ENCODE data around the gene CRIM1.

Gene CRIM1

GRCh38 chr2:36541891-36542595, 186.5 kb downstream of the CRIM1 start:
- Histone ChIP-seq H3K4me3 (ENCODE audit: low read depth in 1 of 2, low read length in 1 of 2) (no peak overlapping the region), H3K27ac (no peak overlapping the region), H3K27me3 (no peaks in the 10 kb centered on the region), H3K36me3 (peaks cover 43% of the 10 kb centered on the region), H3K9me3 (no peaks in the 10 kb centered on the region), H3K4me1 (ENCODE audit: control insufficient read depth in 1 of 2, insufficient read depth in 1 of 2, low read depth in 1 of 2, low read length in 1 of 2) (no peaks in the 10 kb centered on the region)
- no peak for TF ChIP-seq CTCF (IDR thresholded peaks at IDR 0.05)

GRCh38 chr2:36544638-36545338, 189.2 kb downstream of the CRIM1 start:
- H3K36me3 ChIP-seq, result peaks cover 62% of the 10 kb centered on the region
- H3K4me1 ChIP-seq (ENCODE audit: control insufficient read depth in 1 of 2, insufficient read depth in 1 of 2, low read depth in 1 of 2, low read length in 1 of 2), result no peaks in the 10 kb centered on the region
- TF ChIP-seq CTCF (IDR thresholded peaks at IDR 0.05), result no peak
- no peaks in the 10 kb centered on the region for H3K27me3 ChIP-seq
- H3K9me3 ChIP-seq, result no peaks in the 10 kb centered on the region
- H3K27ac ChIP-seq, result no peak overlapping the region
- no peak overlapping the region for H3K4me3 ChIP-seq (ENCODE audit: low read depth in 1 of 2, low read length in 1 of 2)

- peaks cover 71% of the 10 kb centered on the region for H3K36me3 ChIP-seq
- no peak overlapping the region for H3K4me3 ChIP-seq (ENCODE audit: low read depth in 1 of 2, low read length in 1 of 2)
- H3K9me3 ChIP-seq, result no peaks in the 10 kb centered on the region
- H3K27ac ChIP-seq, result no peak overlapping the region
- H3K27me3 ChIP-seq, result no peaks in the 10 kb centered on the region
- H3K4me1 ChIP-seq (ENCODE audit: control insufficient read depth in 1 of 2, insufficient read depth in 1 of 2, low read depth in 1 of 2, low read length in 1 of 2), result no peaks in the 10 kb centered on the region
- TF ChIP-seq CTCF (IDR thresholded peaks at IDR 0.05), result no peak
Observed at GRCh38 chr2:36545871-36546416, 190.4 kb downstream of the CRIM1 start.

GRCh38 chr2:36547906-36548305, 192.3 kb downstream of the CRIM1 start:
- TF ChIP-seq CTCF (IDR thresholded peaks at IDR 0.05), result no peak
- H3K9me3 ChIP-seq, result no peaks in the 10 kb centered on the region
- H3K27ac ChIP-seq, result no peak overlapping the region
- peaks cover 0 to 3% of the 10 kb centered on the region in 2 experiments for H3K4me1 ChIP-seq (ENCODE audit: control insufficient read depth in 1 of 2, insufficient read depth in 1 of 2, low read depth in 1 of 2, low read length in 1 of 2)
- peaks cover 79% of the 10 kb centered on the region for H3K36me3 ChIP-seq
- H3K4me3 ChIP-seq (ENCODE audit: low read depth in 1 of 2, low read length in 1 of 2), result no peak overlapping the region
- H3K27me3 ChIP-seq, result no peaks in the 10 kb centered on the region

GRCh38 chr2:36549165-36549574, 193.6 kb downstream of the CRIM1 start:
- Histone ChIP-seq H3K27me3 (no peaks in the 10 kb centered on the region), H3K4me3 (ENCODE audit: low read depth in 1 of 2, low read length in 1 of 2) (no peak overlapping the region), H3K9me3 (no peaks in the 10 kb centered on the region), H3K36me3 (peaks cover 74% of the 10 kb centered on the region), H3K4me1 (ENCODE audit: control insufficient read depth in 1 of 2, insufficient read depth in 1 of 2, low read depth in 1 of 2, low read length in 1 of 2) (peaks cover 12 to 16% of the 10 kb centered on the region in 2 experiments), H3K27ac (no peak overlapping the region)
- TF ChIP-seq CTCF (IDR thresholded peaks at IDR 0.05), result no peak

All from neutrophil (primary cell).